LHCN-M2 (cell line): ENCODE data around the gene PKD1L1. TPM values are rescaled to one million over a fixed set of nuclear protein-coding genes. Genes with fewer than 3 reads are reported as not detected.
"Not testable (repeated sequence)": the region's sequence is repeated elsewhere in the genome, so short reads cannot be mapped to it uniquely, and the experiment has no call there.

Experiments
- DNase-seq: peaks from one replicate; pipeline ENCODE4 v3.0.0-alpha.2; 2012; ENCODE audit warnings: low read depth
- total RNA-seq: library from RNA; depleted of rRNA; stranded (reverse); fragments of >200 nt; gene quantifications from 2 replicates; pipeline ENCODE4 v1.2.3, GENCODE V29; 2014

Gene PKD1L1
- total RNA-seq, 1 experiment from 2014 or later, result 0.06 TPM

GRCh38 chr7:47965456-47965855, 17.2 kb upstream of the PKD1L1 start:
- DNase-seq, result no peak

- DNase-seq, result no peak
Observed at GRCh38 chr7:47962262-47962661, 14.0 kb upstream of the PKD1L1 start.

- DNase-seq, result no peak
Observed at GRCh38 chr7:47957156-47957555, 8.9 kb upstream of the PKD1L1 start.

- no peak for DNase-seq
Observed at GRCh38 chr7:47956220-47956619, 8.0 kb upstream of the PKD1L1 start.

- peak; percentile 88 for DNase-seq
Observed at GRCh38 chr7:47954231-47954911, 6.1 kb upstream of the PKD1L1 start.

- DNase-seq, result no peak
Observed at GRCh38 chr7:47953822-47954221, 5.6 kb upstream of the PKD1L1 start.

- no peak for DNase-seq
Observed at GRCh38 chr7:47952224-47952623, 4.0 kb upstream of the PKD1L1 start.

GRCh38 chr7:47951374-47951773, 3.1 kb upstream of the PKD1L1 start:
- DNase-seq, result no peak

- no peak for DNase-seq
Observed at GRCh38 chr7:47950714-47951113, 2.4 kb upstream of the PKD1L1 start.

- no peak for DNase-seq
Observed at GRCh38 chr7:47949703-47950102, 1.4 kb upstream of the PKD1L1 start.

- no peak for DNase-seq
Observed at GRCh38 chr7:47947355-47947749, 914 bp downstream of the PKD1L1 start.

- no peak for DNase-seq
Observed at GRCh38 chr7:47946581-47947354, 1.5 kb downstream of the PKD1L1 start.

GRCh38 chr7:47945261-47946015, 2.8 kb downstream of the PKD1L1 start:
- peak; percentile 75 for DNase-seq

GRCh38 chr7:47944536-47945260, 3.6 kb downstream of the PKD1L1 start:
- DNase-seq, result no peak

- no peak for DNase-seq
Observed at GRCh38 chr7:47943676-47944474, 4.4 kb downstream of the PKD1L1 start.

GRCh38 chr7:47942651-47943050, 5.6 kb downstream of the PKD1L1 start:
- DNase-seq, result not testable (repeated sequence)

GRCh38 chr7:47942132-47942531, 6.1 kb downstream of the PKD1L1 start:
- DNase-seq, result no peak

- DNase-seq, result peak; percentile 88
Observed at GRCh38 chr7:47941136-47941844, 7.0 kb downstream of the PKD1L1 start.

GRCh38 chr7:47940088-47941013, 7.9 kb downstream of the PKD1L1 start:
- DNase-seq, result peak; percentile 92
